ENCODE data around the gene POFUT2.

Gene POFUT2, protein sequence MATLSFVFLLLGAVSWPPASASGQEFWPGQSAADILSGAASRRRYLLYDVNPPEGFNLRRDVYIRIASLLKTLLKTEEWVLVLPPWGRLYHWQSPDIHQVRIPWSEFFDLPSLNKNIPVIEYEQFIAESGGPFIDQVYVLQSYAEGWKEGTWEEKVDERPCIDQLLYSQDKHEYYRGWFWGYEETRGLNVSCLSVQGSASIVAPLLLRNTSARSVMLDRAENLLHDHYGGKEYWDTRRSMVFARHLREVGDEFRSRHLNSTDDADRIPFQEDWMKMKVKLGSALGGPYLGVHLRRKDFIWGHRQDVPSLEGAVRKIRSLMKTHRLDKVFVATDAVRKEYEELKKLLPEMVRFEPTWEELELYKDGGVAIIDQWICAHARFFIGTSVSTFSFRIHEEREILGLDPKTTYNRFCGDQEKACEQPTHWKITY

DNA sequence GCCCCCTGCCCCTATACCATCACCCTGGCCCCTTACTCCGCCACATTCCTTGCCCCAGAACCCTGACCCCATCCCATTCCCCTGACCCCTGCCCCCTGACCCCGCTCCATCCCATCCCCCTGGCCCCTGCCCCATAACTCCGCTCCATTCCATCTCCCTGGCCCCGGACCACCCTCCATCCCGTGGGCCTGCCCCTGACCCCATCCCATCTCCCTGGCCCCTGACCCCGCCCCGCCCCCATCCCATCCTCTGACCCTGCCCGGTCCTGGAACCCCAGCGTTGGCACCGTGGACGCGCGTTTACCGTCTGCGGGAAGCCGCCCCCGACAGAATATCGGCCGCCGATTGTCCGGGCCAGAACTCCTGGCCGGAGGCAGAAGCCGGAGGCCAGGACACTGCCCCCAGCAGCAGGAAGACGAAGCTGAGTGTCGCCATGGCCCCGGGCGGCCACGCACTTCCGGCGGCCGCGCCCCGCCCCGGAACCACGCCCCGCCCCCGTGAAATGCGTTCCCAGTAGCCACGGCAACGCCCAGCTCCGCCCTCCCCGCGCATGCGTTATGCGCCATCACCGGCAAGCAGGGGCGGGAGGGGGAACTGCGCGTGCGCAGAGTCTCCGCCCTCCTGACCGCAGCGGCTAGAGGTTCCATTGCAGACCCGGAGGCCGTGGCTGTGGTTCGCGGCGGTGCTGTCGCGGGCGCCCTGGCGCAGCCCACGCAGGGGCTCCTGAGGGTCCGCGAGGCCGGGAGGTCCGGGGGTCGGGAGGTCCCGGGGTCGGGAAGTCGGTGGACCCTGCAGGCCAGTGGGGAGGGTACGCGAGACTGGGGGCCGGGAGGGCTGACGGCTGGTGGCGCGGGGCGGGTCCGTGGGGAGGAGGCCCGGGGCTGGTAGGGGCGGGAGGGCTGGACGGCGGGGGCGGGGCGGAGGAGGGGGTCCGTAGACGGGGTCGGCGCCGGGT, at the start of gene POFUT2:
POFUT2 (minus strand) TSS at position 458 of the 954 bp plus-strand sequence; CDS start at position 434, 24 bp downstream.
- H3K4me3 ChIP-seq (replicated peaks in 1 of 2; ENCODE audit: low read depth in 2 of 2, low read length in 2 of 2) = peak within 1 kb of the TSS; percentile 79

DNA sequence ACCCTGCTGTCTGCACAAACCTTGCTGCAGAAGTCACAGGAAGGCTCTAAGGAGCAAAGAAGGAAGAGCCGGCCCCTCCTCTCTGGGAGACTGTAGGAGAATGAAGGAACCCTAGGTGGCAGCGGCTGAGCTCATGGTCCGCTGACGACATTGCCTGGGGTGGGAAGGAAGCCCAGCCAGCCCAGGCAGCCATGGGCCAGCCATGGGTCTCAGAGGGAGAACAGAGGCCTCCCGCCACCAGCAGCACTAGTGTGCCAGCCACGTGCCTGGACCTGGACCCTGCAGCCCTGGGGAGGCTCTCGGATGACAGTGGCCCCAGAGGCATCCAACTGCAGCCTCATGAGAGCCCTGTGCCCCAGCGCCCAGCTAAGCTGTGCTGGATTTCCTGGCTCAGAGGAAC, 49.2 kb upstream of the POFUT2 start:
- TF ChIP-seq, protein P1, sequence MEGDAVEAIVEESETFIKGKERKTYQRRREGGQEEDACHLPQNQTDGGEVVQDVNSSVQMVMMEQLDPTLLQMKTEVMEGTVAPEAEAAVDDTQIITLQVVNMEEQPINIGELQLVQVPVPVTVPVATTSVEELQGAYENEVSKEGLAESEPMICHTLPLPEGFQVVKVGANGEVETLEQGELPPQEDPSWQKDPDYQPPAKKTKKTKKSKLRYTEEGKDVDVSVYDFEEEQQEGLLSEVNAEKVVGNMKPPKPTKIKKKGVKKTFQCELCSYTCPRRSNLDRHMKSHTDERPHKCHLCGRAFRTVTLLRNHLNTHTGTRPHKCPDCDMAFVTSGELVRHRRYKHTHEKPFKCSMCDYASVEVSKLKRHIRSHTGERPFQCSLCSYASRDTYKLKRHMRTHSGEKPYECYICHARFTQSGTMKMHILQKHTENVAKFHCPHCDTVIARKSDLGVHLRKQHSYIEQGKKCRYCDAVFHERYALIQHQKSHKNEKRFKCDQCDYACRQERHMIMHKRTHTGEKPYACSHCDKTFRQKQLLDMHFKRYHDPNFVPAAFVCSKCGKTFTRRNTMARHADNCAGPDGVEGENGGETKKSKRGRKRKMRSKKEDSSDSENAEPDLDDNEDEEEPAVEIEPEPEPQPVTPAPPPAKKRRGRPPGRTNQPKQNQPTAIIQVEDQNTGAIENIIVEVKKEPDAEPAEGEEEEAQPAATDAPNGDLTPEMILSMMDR (IDR thresholded peaks at IDR 0.05; ENCODE audit: low read depth, low read length) = no peak
- DNase-seq (ENCODE audit: low read depth in 2 of 2) = peak in 1 of 2 donors; percentile 34
- H3K4me3 ChIP-seq (replicated peaks in 1 of 2; ENCODE audit: low read depth in 2 of 2, low read length in 2 of 2) = no peak overlapping the region

More for the DNA sequence above, at the start of gene POFUT2:
- TF ChIP-seq, protein P1 (IDR thresholded peaks at IDR 0.05; ENCODE audit: low read depth, low read length) = no peak
- DNase-seq (ENCODE audit: low read depth in 2 of 2) = peak; percentile 94 to 97

DNA sequence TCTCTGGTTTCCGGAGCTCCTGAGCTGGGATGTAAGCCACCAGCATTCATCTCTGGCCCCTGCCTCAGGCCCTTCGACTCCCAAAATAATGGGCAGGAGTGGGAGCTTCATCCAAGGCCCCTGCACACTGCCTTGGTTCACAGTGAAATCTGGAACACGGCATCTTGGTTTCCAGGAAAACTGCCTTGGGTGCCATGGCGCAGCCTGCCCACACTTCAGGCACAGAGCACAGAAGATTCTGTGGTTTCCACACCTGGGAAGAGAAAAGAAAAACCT, 48.8 kb upstream of the POFUT2 start:
- DNase-seq (ENCODE audit: low read depth in 2 of 2) = no peak
- TF ChIP-seq, protein P1 (IDR thresholded peaks at IDR 0.05; ENCODE audit: low read depth, low read length) = no peak
- no peak overlapping the region for H3K4me3 ChIP-seq (replicated peaks in 1 of 2; ENCODE audit: low read depth in 2 of 2, low read length in 2 of 2)

DNA sequence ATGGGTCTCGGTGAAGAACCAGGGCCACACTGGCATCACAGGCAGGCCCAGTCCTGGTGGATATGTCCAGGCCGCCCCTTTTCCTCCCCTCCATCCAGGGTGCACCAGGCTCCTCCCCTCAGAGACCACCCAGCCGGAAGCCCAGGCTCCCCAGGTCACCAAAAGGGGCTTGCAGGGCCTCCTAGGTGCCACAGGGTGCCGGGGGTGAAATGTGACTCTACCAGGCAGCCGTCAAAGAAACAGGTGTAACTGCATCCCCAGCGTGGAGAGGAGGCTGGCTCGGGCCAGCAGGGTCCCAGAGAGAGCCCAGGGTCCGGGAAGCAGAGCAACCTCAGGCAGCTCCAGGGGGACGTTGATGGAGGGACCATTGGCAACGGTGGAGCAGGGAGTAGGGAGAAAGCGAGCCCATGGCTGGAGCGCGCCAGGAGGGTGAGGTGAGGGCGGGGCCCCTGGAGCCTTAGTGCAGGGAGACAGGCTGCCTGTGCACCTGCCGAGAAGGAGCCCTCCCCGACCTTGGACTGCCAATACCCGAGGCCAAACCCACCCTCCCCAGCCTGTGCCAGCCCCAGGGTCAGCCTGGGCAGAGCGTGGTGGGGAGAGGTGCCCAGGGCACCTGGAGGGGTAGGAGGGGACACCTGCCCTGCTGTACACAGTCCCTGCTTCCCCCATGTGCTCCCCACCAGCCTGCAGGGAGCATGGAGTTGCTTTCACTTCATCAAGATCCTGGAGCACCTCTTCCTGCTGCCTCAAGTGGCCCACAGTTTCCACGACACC, 48.3 kb upstream of the POFUT2 start:
- DNase-seq (ENCODE audit: low read depth in 2 of 2) = no peak
- TF ChIP-seq, protein P1 (IDR thresholded peaks at IDR 0.05; ENCODE audit: low read depth, low read length) = no peak
- H3K4me3 ChIP-seq (replicated peaks in 1 of 2; ENCODE audit: low read depth in 2 of 2, low read length in 2 of 2) = no peak overlapping the region

DNA sequence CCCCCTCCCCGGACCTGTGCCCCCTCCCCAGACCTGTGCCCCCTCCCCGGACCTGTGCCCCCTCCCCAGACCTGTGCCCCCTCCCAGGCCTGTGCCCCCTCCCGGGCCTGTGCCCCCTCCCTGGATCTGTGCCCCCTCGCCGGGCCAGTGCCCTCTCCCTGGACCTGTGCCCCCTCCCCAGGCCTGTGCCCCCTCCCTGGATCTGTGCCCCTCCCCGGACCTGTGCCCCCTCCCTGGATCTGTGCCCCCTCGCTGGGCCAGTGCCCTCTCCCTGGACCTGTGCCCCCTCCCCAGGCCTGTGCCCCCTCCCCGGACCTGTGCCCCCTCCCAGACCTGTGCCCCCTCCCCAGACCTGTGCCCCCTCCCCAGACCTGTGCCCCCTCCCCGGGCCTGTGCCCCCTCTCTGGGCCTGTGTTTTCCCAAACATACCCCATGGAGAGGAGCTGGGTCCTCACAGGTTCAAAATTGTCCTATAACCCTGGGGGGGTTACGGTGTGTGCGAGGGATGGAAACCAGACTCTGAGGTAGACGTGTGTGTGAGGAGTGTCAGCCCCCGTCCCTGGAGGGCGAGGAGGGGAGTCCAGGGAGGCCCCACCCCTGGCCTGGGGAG, 47.6 kb upstream of the POFUT2 start:
- DNase-seq (ENCODE audit: low read depth in 2 of 2) = no peak
- TF ChIP-seq, protein P1 (IDR thresholded peaks at IDR 0.05; ENCODE audit: low read depth, low read length) = no peak
- no peak overlapping the region for H3K4me3 ChIP-seq (replicated peaks in 1 of 2; ENCODE audit: low read depth in 2 of 2, low read length in 2 of 2)

DNA sequence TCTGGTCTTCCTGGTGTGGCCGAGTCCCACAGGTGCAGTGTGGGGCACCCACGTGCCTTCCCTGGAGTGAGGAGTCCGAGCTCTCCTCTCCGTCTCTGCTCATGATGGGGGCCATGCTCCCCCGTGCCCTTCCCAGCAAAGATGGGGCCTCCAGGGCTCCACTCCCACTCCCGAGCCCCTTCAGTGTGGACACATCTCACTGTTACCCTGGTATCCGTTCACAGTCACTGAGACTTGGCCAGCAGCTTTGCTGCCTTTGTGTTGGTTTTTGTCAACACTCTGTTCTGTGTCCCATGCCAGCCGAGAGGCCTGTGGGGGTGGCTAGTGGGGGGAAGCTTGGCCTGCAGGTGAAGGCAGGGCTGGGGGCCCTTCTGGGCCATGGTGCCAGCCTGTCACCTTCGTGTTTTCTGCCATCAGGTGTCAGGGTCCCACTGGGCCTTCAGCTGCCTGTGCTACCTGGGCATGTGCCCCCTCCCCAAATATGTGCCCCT, 46.9 kb upstream of the POFUT2 start:
- H3K4me3 ChIP-seq (replicated peaks in 1 of 2; ENCODE audit: low read depth in 2 of 2, low read length in 2 of 2) = no peak overlapping the region
- TF ChIP-seq, protein P1 (IDR thresholded peaks at IDR 0.05; ENCODE audit: low read depth, low read length) = no peak
- DNase-seq (ENCODE audit: low read depth in 2 of 2) = no peak

Data from cardiac fibroblast (primary cell).